GM12878 (cell line): ENCODE results near the gene MGAT2. TPM values are rescaled to one million over a fixed set of nuclear protein-coding genes. Genes with fewer than 3 reads are reported as not detected.

Experiments used
- BRCA1 ChIP-seq: IDR thresholded peaks from 2 replicates; pipeline ENCODE4 v1.6.1; 2011; ENCODE audit warnings: low read depth, low read length, improper control_type of control experiment
- EP300 ChIP-seq, 2 experiments: fragments of 150-350 bp in 1 of 2; IDR thresholded peaks; 2 replicates each; pipeline ENCODE4 v1.6.1; 2011 to 2012; ENCODE audit warnings: low read depth in 2 of 2, low read length in 2 of 2, borderline replicate concordance in 1 of 2, improper control_type of control experiment in 1 of 2, inconsistent platforms in 1 of 2; ENCODE audit not compliant: control insufficient read depth in 1 of 2
- FOXM1 ChIP-seq: IDR thresholded peaks from 2 replicates; pipeline ENCODE4 v1.6.1; 2012; ENCODE audit warnings: low read depth, mild to moderate bottlenecking, inconsistent platforms, low read length, moderate library complexity
- HDGF ChIP-seq: fragments of 450-650 bp; IDR thresholded peaks from 2 replicates; pipeline ENCODE4 v1.6.1; 2016; ENCODE audit warnings: antibody characterized with exemption
- IKZF2 ChIP-seq, 2 experiments: fragments of 450-650 bp; IDR thresholded peaks; 2 replicates each; pipeline ENCODE4 v1.6.1; 2017; ENCODE audit warnings: mild to moderate bottlenecking in 2 of 2, moderate library complexity in 2 of 2
- NFYA ChIP-seq: IDR thresholded peaks from 2 replicates; pipeline ENCODE4 v1.6.1; 2011; ENCODE audit warnings: low read depth, mild to moderate bottlenecking, low read length, improper control_type of control experiment, borderline replicate concordance
- NR2F1 ChIP-seq: fragments of 450-650 bp; conservative IDR thresholded peaks from 2 replicates; pipeline ENCODE4 v1.6.1; 2017; ENCODE audit warnings: mild to moderate bottlenecking
- PBX3 ChIP-seq: IDR thresholded peaks from 2 replicates; pipeline ENCODE4 v1.6.1; 2011; ENCODE audit warnings: mild to moderate bottlenecking, low read depth, low read length, moderate library complexity; ENCODE audit not compliant: insufficient replicate concordance
- POLR2AphosphoS2 ChIP-seq: IDR thresholded peaks from 2 replicates; pipeline ENCODE4 v1.6.1; 2011; ENCODE audit warnings: low read depth, mild to moderate bottlenecking, low read length, improper control_type of control experiment, moderate library complexity
- RFX5 ChIP-seq: IDR thresholded peaks from 2 replicates; pipeline ENCODE4 v1.6.1; 2011; ENCODE audit warnings: low read depth, low read length, improper control_type of control experiment
- STAT1 ChIP-seq: fragments of 450-650 bp; conservative IDR thresholded peaks from 2 replicates; pipeline ENCODE4 v1.6.1; 2014; ENCODE audit warnings: antibody characterized with exemption, mild to moderate bottlenecking
- ZNF207 ChIP-seq: fragments of 450-650 bp; IDR thresholded peaks from 2 replicates; pipeline ENCODE4 v1.6.1; 2014; ENCODE audit warnings: antibody characterized with exemption, mild to moderate bottlenecking, borderline replicate concordance
- ZNF274 ChIP-seq: IDR thresholded peaks from one replicate; pipeline ENCODE4 v1.8.0; 2011; ENCODE audit not compliant: insufficient read length, insufficient read depth
- polyA plus RNA-seq, 11 experiments: library from polyadenylated mRNA; depleted of rRNA in 4 of 11; unstranded in 6 of 11; stranded (reverse) in 5 of 11; fragments of >200 nt; fragmentation: Nextera tagmentation in 4 of 11; fragmentation: Illumina TruSeq in 1 of 11; extraction: Ambion mirVana in 4 of 11; extraction: Trizol in 1 of 11; gene quantifications; 1 replicate in 1 of 11; 2 replicates in 10 of 11; pipeline versions ENCODE4 v1.2.1 to v1.2.3, GENCODE V29; 2011 to 2016; ENCODE audit warnings: inconsistent platforms in 2 of 11, missing spikeins in 2 of 11, low read depth in 1 of 11
- total RNA-seq, 4 experiments: library from RNA; depleted of rRNA in 3 of 4; stranded (reverse); fragments of >200 nt in 3 of 4; fragmentation: Illumina TruSeq in 1 of 4; extraction: Trizol in 1 of 4; gene quantifications; 2 replicates each; pipeline versions ENCODE4 v1.2.1 to v1.2.3, GENCODE V29; 2013 to 2021
- TF ChIP-seq, protein P1 (sequence below): fragments of 450-650 bp; conservative IDR thresholded peaks from 2 replicates; pipeline ENCODE4 v1.6.1; 2017; ENCODE audit warnings: mild to moderate bottlenecking, moderate library complexity
- TF ChIP-seq, protein P2 (sequence below): IDR thresholded peaks from 2 replicates; pipeline ENCODE4 v1.6.1; 2012; ENCODE audit warnings: improper control_type of control experiment, low read depth, low read length; ENCODE audit not compliant: insufficient replicate concordance
- TF ChIP-seq, protein P3 (sequence below): fragments of 450-650 bp; IDR thresholded peaks from 2 replicates; pipeline ENCODE4 v1.6.1; 2018; ENCODE audit warnings: mild to moderate bottlenecking, low read depth, moderate library complexity; ENCODE audit not compliant: partially characterized antibody

The MGAT2 gene
- total and polyA plus RNA-seq, 10 of the 15 experiments (the other 5 are each of a cell fraction or from before 2014, with no cell fraction given), result 0.03 to 51.8 (median 38.0) TPM; not detected in 1

GRCh38 chr14:49620182-49621113, at the start of gene MGAT2, which contains the start of gene RPL36AL (continued):
- TF ChIP-seq STAT1 (no peak; the same call in 1 of the 2 replicates), HDGF (peak; percentile 29; the same call in 1 of the 2 replicates), BRCA1 (no peak), NR2F1 (no peak; the same call in 1 of the 2 replicates), ZNF207 (peak; percentile 79), ZNF274 (no peak), NFYA (no peak), PBX3 (peak; percentile 99), IKZF2 (IDR thresholded peaks at IDR 0.05) (peak; percentile 39 to 42; a peak in 2 of 4 replicates), EP300 (IDR thresholded peaks at IDR 0.05; ENCODE audit: borderline replicate concordance in 1 of 2, control insufficient read depth in 1 of 2, low read depth in 2 of 2, low read length in 2 of 2) (no peak; a peak in 1 of 4 replicates), FOXM1 (peak; percentile 37; the same call in 1 of the 2 replicates), RFX5 (peak; percentile 11; the same call in 1 of the 2 replicates), POLR2AphosphoS2 (peak; percentile 94)
- TF ChIP-seq, protein P1, sequence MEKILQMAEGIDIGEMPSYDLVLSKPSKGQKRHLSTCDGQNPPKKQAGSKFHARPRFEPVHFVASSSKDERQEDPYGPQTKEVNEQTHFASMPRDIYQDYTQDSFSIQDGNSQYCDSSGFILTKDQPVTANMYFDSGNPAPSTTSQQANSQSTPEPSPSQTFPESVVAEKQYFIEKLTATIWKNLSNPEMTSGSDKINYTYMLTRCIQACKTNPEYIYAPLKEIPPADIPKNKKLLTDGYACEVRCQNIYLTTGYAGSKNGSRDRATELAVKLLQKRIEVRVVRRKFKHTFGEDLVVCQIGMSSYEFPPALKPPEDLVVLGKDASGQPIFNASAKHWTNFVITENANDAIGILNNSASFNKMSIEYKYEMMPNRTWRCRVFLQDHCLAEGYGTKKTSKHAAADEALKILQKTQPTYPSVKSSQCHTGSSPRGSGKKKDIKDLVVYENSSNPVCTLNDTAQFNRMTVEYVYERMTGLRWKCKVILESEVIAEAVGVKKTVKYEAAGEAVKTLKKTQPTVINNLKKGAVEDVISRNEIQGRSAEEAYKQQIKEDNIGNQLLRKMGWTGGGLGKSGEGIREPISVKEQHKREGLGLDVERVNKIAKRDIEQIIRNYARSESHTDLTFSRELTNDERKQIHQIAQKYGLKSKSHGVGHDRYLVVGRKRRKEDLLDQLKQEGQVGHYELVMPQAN, result peak; percentile 84
- TF ChIP-seq, protein P2, sequence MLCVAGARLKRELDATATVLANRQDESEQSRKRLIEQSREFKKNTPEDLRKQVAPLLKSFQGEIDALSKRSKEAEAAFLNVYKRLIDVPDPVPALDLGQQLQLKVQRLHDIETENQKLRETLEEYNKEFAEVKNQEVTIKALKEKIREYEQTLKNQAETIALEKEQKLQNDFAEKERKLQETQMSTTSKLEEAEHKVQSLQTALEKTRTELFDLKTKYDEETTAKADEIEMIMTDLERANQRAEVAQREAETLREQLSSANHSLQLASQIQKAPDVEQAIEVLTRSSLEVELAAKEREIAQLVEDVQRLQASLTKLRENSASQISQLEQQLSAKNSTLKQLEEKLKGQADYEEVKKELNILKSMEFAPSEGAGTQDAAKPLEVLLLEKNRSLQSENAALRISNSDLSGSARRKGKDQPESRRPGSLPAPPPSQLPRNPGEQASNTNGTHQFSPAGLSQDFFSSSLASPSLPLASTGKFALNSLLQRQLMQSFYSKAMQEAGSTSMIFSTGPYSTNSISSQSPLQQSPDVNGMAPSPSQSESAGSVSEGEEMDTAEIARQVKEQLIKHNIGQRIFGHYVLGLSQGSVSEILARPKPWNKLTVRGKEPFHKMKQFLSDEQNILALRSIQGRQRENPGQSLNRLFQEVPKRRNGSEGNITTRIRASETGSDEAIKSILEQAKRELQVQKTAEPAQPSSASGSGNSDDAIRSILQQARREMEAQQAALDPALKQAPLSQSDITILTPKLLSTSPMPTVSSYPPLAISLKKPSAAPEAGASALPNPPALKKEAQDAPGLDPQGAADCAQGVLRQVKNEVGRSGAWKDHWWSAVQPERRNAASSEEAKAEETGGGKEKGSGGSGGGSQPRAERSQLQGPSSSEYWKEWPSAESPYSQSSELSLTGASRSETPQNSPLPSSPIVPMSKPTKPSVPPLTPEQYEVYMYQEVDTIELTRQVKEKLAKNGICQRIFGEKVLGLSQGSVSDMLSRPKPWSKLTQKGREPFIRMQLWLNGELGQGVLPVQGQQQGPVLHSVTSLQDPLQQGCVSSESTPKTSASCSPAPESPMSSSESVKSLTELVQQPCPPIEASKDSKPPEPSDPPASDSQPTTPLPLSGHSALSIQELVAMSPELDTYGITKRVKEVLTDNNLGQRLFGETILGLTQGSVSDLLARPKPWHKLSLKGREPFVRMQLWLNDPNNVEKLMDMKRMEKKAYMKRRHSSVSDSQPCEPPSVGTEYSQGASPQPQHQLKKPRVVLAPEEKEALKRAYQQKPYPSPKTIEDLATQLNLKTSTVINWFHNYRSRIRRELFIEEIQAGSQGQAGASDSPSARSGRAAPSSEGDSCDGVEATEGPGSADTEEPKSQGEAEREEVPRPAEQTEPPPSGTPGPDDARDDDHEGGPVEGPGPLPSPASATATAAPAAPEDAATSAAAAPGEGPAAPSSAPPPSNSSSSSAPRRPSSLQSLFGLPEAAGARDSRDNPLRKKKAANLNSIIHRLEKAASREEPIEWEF, result no peak
- TF ChIP-seq, protein P3, sequence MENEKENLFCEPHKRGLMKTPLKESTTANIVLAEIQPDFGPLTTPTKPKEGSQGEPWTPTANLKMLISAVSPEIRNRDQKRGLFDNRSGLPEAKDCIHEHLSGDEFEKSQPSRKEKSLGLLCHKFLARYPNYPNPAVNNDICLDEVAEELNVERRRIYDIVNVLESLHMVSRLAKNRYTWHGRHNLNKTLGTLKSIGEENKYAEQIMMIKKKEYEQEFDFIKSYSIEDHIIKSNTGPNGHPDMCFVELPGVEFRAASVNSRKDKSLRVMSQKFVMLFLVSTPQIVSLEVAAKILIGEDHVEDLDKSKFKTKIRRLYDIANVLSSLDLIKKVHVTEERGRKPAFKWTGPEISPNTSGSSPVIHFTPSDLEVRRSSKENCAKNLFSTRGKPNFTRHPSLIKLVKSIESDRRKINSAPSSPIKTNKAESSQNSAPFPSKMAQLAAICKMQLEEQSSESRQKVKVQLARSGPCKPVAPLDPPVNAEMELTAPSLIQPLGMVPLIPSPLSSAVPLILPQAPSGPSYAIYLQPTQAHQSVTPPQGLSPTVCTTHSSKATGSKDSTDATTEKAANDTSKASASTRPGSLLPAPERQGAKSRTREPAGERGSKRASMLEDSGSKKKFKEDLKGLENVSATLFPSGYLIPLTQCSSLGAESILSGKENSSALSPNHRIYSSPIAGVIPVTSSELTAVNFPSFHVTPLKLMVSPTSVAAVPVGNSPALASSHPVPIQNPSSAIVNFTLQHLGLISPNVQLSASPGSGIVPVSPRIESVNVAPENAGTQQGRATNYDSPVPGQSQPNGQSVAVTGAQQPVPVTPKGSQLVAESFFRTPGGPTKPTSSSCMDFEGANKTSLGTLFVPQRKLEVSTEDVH, result no peak
